HG03139 (cell line): ENCODE measurements around the gene FGF19.

ENCODE experiments used
- ATAC-seq: cut with Tn5 transposase; IDR thresholded peaks from one replicate; pipeline ENCODE4 v1.9.1; 2021; ENCODE audit not compliant: unreplicated experiment

The FGF19 gene

GRCh38 chr11:69718912-69719311 is 15.1 kb upstream of the FGF19 start:
- no peak for ATAC-seq

GRCh38 chr11:69718147-69718546 is 14.3 kb upstream of the FGF19 start:
- ATAC-seq, result no peak

- ATAC-seq, result no peak
These were observed 13.3 kb upstream of the FGF19 start for GRCh38 chr11:69716891-69717747.

GRCh38 chr11:69716099-69716498 is 12.3 kb upstream of the FGF19 start:
- ATAC-seq, result no peak

- ATAC-seq, result no peak
These were observed 11.6 kb upstream of the FGF19 start for GRCh38 chr11:69715446-69715845.

GRCh38 chr11:69711822-69712801 is 8.3 kb upstream of the FGF19 start:
- ATAC-seq, result no peak

GRCh38 chr11:69708736-69709401 is 5.0 kb upstream of the FGF19 start:
- ATAC-seq, result no peak

- no peak for ATAC-seq
These were observed 3.4 kb upstream of the FGF19 start for GRCh38 chr11:69707176-69707575.

- ATAC-seq, result no peak
These were observed 2.3 kb upstream of the FGF19 start for GRCh38 chr11:69705901-69706787.

- ATAC-seq, result no peak
These were observed 1.6 kb upstream of the FGF19 start for GRCh38 chr11:69705351-69705811.

- ATAC-seq, result no peak
These were observed 859 bp upstream of the FGF19 start for GRCh38 chr11:69704508-69705253.

- no peak for ATAC-seq
These were observed 412 bp downstream of the FGF19 start for GRCh38 chr11:69703453-69703767.

GRCh38 chr11:69702769-69703452 is 911 bp downstream of the FGF19 start:
- no peak for ATAC-seq

- no peak for ATAC-seq
These were observed 1.6 kb downstream of the FGF19 start for GRCh38 chr11:69702239-69702691.

- no peak for ATAC-seq
These were observed 3.3 kb downstream of the FGF19 start for GRCh38 chr11:69700278-69701140.

- ATAC-seq, result no peak
These were observed 4.6 kb downstream of the FGF19 start for GRCh38 chr11:69699213-69699612.

- ATAC-seq, result no peak
These were observed 5.5 kb downstream of the FGF19 start for GRCh38 chr11:69698362-69698761.

GRCh38 chr11:69697861-69698260 is 6.0 kb downstream of the FGF19 start:
- no peak for ATAC-seq
